H1 (cell line): ENCODE measurements around the gene CERCAM. TPM values are rescaled to one million over a fixed set of nuclear protein-coding genes. Genes with fewer than 3 reads are reported as not detected.

Experiments
- GTF2F1 ChIP-seq: IDR thresholded peaks from 2 replicates; pipeline ENCODE4 v1.6.1; 2012; ENCODE audit warnings: low read depth, low read length, improper control_type of control experiment, borderline replicate concordance
- KDM1A ChIP-seq: fragments of 200-600, 300-600 bp; sonication (generic); IDR thresholded peaks from 2 replicates; pipeline ENCODE4 v1.7.1; 2016; ENCODE audit warnings: mild to moderate bottlenecking, low read length, borderline replicate concordance
- polyA plus RNA-seq, 7 experiments: library from polyadenylated mRNA; depleted of rRNA in 3 of 7; stranded (reverse) in 5 of 7; unstranded in 2 of 7; fragments of >200 nt in 5 of 7; fragments of 200-250 nt in 2 of 7; gene quantifications; 1 replicate in 5 of 7; 2 replicates in 1 of 7; 4 replicates in 1 of 7; pipeline versions ENCODE4 v1.2.1 to v1.2.3, GENCODE V29; 2011 to 2013; ENCODE audit warnings: missing spikeins in 2 of 7, mixed read lengths in 2 of 7
- total RNA-seq: library from RNA; stranded (reverse); fragmentation: NEBNext Ultra II Directional; extraction: Animal tissue kit (Norgen Biotek cat#: 25700); gene quantifications from 2 replicates; pipeline ENCODE4 v1.2.1, GENCODE V29; 2021
- TF ChIP-seq, protein P1 (sequence below): IDR thresholded peaks from 2 replicates; pipeline ENCODE4 v1.6.1; 2012; ENCODE audit warnings: low read length, inconsistent platforms

Gene CERCAM
- total and polyA plus RNA-seq, 2 of the 8 experiments (the other 6 are each of a cell fraction or from before 2014, with no cell fraction given): 3.1 to 5.2 TPM

DNA sequence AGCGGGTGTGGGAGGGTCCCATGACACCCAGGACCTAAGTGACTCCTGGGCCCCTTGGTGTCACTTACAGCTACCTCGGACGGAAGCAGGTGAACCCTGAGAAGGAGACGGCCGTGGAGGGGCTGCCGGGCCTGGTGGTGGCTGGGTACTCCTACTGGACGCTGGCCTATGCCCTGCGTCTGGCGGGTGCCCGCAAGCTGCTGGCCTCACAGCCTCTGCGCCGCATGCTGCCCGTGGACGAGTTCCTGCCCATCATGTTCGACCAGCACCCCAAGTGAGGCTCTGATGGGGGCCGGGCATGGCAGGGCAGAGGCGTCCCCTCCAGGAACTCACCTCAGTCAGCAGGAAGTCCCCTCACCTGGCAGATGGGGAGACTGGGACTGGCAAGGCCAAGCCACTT lies 13.7 kb downstream of the CERCAM start (continued):
- TF ChIP-seq, protein P1, sequence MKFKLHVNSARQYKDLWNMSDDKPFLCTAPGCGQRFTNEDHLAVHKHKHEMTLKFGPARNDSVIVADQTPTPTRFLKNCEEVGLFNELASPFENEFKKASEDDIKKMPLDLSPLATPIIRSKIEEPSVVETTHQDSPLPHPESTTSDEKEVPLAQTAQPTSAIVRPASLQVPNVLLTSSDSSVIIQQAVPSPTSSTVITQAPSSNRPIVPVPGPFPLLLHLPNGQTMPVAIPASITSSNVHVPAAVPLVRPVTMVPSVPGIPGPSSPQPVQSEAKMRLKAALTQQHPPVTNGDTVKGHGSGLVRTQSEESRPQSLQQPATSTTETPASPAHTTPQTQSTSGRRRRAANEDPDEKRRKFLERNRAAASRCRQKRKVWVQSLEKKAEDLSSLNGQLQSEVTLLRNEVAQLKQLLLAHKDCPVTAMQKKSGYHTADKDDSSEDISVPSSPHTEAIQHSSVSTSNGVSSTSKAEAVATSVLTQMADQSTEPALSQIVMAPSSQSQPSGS: no peak
- no peak for TF ChIP-seq KDM1A
- no peak for TF ChIP-seq GTF2F1
